GM12891 (cell line): ENCODE data around the gene MSI1.
A peak's percentile ranks its signal among the peaks of the same experiment; 100 is the strongest.

ENCODE experiments used
- DNase-seq: peaks from one replicate; pipeline ENCODE4 v3.0.0; 2011; ENCODE audit warnings: low spot score; ENCODE audit not compliant: insufficient read length
- FAIRE-seq: peaks from 2 replicates; lab custom pipeline; 2011; peaks lifted over from hg19 to GRCh38; lab: Jason Lieb, UNC
- PAX5 ChIP-seq: IDR thresholded peaks from 2 replicates; pipeline ENCODE4 v1.6.1; 2011; ENCODE audit warnings: low read length, moderate library complexity, mild to moderate bottlenecking; ENCODE audit not compliant: insufficient read depth, severe bottlenecking
- POLR2A ChIP-seq: IDR thresholded peaks from 2 replicates; pipeline ENCODE4 v1.6.1; 2011; ENCODE audit warnings: low read depth, low read length, control low read depth
- POLR2AphosphoS5 ChIP-seq: IDR thresholded peaks from 2 replicates; pipeline ENCODE4 v1.6.1; 2011; ENCODE audit warnings: low read depth, low read length, control low read depth
- POU2F2 ChIP-seq: IDR thresholded peaks from 2 replicates; pipeline ENCODE4 v1.6.1; 2011; ENCODE audit warnings: low read depth, mild to moderate bottlenecking, control low read depth, low read length, moderate library complexity
- SPI1 ChIP-seq: IDR thresholded peaks from 2 replicates; pipeline ENCODE4 v1.6.1; 2011; ENCODE audit warnings: low read depth, low read length, control low read depth
- TAF1 ChIP-seq: IDR thresholded peaks from 2 replicates; pipeline ENCODE4 v1.6.1; 2011; ENCODE audit warnings: low read depth, low read length, control low read depth

MSI1 gene

DNA sequence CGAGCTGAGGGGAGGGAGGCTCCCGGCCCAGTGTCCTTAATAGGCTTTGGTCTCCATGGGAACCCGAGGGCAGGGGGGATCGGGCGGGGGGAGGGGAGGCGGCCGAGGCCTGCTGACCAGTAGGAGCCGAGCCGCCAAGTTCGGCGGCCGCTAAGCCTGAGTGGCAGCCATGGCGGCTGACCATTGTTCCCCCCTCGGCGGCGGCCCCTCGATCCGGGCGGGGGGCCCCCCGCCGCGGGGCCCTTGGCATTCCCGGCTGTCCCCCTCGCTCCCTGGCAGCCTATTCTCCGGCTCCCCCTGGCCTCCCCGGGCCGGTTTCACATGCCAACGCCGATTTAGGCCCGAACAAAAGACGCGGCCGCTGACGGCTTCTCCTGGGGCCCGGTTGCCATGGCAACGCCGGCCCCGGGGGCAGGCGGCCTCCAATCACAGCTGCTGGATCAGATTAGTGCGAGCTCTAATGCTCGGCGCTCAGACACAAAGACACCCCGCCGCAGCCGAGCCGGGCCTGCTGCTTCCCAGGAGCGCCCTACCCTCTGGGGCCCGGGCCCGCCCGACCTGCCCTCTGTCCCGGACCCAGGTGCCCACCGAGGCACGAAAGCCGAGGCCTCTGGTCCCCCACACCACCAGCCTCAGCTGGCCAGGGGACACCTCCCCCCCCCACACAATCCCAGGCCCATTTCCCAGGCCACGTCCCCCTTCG, 7.3 kb downstream of the MSI1 start:
- TF ChIP-seq TAF1 (no peak), POLR2AphosphoS5 (no peak), PAX5 (no peak), POLR2A (no peak), POU2F2 (no peak), SPI1 (no peak)
- DNase-seq (peak; percentile 77), FAIRE-seq (no peak)

DNA sequence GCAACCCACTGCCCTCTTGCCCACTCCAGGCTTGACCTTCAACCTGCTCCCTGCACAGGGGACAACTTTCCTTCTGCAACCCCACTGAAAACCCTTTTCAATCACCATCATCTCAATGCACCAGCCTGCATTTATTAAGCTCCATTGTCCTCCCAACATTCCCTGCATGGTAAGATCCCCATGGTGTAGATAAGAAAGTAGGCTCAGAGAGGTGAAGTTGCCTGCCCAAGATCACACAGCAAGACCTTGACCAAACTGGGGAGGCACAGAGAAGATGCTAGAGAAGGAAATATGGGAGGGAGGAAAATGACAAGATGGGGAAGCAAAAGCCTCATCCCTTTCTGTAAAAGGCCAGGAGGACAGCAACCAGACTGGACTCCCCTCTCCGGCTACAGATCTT, 9.8 kb downstream of the MSI1 start:
- FAIRE-seq (no peak), DNase-seq (no peak)
- no peak for TF ChIP-seq SPI1
- TF ChIP-seq POU2F2, result no peak
- TF ChIP-seq POLR2AphosphoS5, result no peak
- TF ChIP-seq PAX5, result no peak
- no peak for TF ChIP-seq TAF1
- no peak for TF ChIP-seq POLR2A

GRCh38 chr12:120358412-120359100, 10.4 kb downstream of the MSI1 start:
- DNase-seq, result no peak
- FAIRE-seq, result no peak
- TF ChIP-seq SPI1 (no peak), POLR2A (no peak), PAX5 (no peak), TAF1 (no peak), POLR2AphosphoS5 (no peak)

DNA sequence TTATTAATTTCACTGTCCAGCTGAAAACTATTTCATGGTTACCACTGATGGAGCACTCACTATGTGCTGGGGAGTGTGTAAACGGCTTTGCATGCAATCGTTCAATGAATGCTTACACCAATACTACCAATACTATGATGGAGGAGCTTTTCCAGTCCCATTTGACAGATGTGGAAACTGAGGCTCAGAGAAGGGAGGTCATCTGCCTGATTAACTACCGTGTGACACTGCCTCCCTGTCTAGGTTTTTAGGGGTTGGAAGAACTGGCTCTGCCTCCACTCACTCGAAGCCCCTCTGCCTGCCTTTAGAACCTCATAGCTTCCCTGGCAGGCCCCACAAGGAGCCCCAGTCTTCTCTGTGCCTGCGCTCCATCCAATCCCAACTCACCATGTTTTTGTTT, 11.9 kb downstream of the MSI1 start:
- TF ChIP-seq POU2F2 (no peak), SPI1 (no peak), TAF1 (no peak), PAX5 (no peak)
- DNase-seq (no peak), FAIRE-seq (no peak)

DNA sequence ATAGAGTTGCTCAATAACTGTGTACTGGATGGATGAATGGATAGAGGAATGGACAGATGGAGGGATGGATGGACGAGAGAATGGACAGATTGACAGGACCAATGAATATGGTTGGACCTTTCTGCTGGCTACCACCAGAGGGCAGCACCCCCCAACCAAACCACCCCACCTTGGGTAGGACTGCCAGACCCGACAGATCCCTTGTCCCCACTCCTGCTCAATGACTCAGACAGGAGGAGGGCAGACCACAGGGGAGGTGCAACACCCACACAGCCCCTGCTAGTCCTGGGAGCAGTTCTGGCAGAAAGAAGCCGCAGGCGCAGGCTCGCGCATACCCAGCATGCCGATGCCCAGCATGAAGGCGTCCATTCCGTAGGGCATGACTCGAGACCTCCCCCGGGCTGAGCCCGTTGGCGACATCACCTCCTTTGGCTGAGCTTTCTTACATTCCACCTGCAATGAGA, 12.4 kb downstream of the MSI1 start:
- FAIRE-seq (peak; percentile 97), DNase-seq (peak; percentile 89)
- TF ChIP-seq POLR2AphosphoS5, result no peak
- no peak for TF ChIP-seq TAF1

DNA sequence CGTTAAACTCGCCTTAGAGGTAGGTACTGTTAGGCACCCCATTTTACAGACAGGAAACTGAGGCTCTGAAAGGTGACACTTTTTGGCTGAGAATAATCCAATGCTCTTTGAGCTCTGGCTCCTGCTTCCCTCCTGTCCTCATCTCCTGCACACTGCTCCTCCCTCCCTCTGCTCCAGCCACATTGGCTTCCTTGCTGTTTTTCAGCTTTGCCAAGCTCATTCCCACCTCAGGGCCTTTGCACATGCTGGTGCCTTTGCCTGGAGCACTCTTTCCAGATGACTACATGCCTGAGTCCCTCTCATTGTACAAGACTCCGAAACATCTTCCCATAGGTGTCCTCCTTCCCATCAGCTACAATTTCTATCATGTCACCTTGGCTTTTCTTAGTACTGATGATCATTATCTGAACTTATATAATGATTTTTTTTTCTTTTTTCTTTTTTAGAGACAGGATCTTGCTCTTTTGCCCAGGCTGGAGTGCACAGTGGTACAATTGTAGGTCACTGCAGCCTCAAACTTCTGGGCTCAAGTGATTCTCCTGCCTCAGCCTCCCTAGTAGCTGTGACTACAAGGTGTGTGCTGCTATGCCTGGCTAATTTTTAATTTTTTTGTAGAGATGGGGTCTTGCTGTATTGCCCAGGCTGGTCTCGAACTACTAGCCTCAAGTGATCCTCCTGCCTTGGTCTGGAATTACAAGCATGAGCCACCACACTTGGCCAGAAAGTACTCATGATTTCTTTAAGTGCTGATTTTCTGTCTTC, 15.2 kb downstream of the MSI1 start:
- TF ChIP-seq TAF1 (no peak), PAX5 (no peak)
- DNase-seq, result no peak
- FAIRE-seq, result no peak

GRCh38 chr12:120353136-120353535, 15.8 kb downstream of the MSI1 start:
- no peak for FAIRE-seq
- DNase-seq, result no peak
- TF ChIP-seq POLR2A (no peak), PAX5 (no peak), POU2F2 (no peak), TAF1 (no peak), SPI1 (no peak), POLR2AphosphoS5 (no peak)

DNA sequence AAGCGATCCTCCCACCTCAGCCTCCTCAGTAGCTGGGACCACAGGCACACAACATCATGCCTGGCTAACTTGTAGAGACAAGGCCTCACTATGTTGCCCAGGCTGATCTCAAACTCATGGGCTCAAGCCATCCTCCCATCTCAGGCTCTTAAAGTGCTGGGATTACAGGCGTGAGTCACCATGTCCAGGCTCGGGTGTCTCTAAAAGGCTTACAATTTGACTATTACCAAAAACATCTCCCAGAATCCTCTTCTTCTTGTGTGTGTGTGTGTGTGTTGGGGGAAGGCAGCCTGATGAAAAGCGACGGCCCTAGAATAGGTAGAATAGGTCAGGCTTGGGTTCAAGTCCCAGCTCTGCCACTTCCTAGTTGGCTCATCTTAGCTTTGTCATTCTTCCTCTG, 16.8 kb downstream of the MSI1 start:
- TF ChIP-seq POU2F2 (no peak), TAF1 (no peak), PAX5 (no peak), SPI1 (no peak), POLR2A (no peak), POLR2AphosphoS5 (no peak)
- no peak for FAIRE-seq
- no peak for DNase-seq

DNA sequence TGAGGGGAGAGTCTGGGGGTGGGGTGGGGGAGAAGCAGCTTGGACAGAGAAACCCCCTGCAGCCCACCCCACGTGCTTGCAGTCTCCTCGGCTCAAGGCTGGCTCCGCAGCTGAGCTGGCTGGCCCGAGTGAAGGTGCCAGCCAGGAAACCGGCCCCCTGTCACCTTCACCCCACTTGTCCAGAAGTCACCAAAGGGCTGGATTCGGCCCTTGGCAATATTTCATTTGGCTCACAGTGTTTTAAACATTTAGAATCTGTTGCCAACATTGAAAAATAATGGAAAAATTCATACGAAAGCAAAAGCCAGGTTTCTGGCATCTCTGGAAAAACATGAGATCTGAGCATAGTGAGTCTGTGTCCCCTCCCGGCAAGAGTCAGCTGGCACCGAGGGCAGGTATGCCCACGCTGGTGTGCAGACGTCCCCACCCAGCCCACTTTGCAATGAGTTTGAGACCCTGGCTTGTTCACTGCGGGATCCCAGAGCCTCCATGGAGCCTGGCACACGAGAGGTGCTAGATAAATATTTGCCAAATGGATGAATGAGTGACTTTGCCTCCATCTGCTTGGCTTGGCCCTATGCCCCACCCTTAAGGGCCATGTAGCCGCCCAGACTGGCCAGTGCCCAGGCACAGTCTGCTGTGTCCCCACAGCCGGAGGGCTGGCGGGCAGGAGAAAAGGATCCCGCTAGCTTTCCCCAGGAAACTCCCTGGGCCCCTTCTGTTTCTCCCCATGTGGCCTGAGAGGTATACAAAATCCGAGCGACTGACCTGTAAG, 18.2 kb downstream of the MSI1 start:
- no peak for DNase-seq
- TF ChIP-seq PAX5 (no peak), POLR2AphosphoS5 (no peak), TAF1 (no peak), POU2F2 (no peak), POLR2A (no peak), SPI1 (no peak)
- no peak for FAIRE-seq
